Right renal pelvis (tissue), 4 donors: ENCODE results near the gene CYB5D1. TPM values are rescaled to one million over a fixed set of nuclear protein-coding genes. Genes with fewer than 3 reads are reported as not detected.

Source experiments
- DNase-seq, 4 donors: peaks; one replicate each; pipeline ENCODE4 v3.0.0-alpha.2; 2013; ENCODE audit warnings: low read depth in 4 of 4, low spot score in 3 of 4, missing footprints in 1 of 4
- polyA plus RNA-seq, 4 donors: library from polyadenylated mRNA; unstranded; fragments of 120-200 nt; gene quantifications; one replicate each; pipeline ENCODE4 v1.2.1, GENCODE V29; 2013; ENCODE audit not compliant: insufficient read length in 4 of 4

Gene CYB5D1
- polyA plus RNA-seq, 4 donors = 21.7 to 26.4 (median 24.3) TPM

DNA sequence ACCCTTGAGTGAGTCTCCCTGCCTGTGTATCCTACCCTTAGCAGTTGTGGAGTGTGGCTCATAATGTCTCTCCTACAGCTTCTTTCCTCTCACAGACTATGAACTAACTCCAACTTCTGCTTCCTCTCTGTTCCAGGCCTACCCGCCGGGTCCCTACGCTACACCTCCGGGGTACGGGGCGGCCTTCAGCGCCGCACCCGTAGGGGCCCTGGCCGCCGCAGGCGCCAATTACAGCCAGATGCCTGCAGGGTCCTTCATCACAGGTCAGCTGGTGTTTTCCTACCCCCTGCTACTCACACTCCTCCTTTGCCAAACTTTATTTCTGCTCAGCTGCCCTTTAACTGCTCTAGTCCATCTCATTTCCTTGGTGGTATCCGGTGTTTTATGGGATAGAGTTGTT, 52.9 kb downstream of the CYB5D1 start:
- no peak for DNase-seq

GRCh38 chr17:7911116-7911515, 53.3 kb downstream of the CYB5D1 start:
- no peak for DNase-seq

Other genes starting within 250 kb of the CYB5D1 start
- gene FXR2, start 243.1 kb upstream of the CYB5D1 start, polyA plus RNA-seq = 10 to 100 TPM; 46.5 to 54.2 (median 46.9) TPM
- gene SAT2, start 230.2 kb upstream of the CYB5D1 start, polyA plus RNA-seq = 100 to 1,000 TPM; 124 to 145 (median 139) TPM
- 1 to 10 TPM; 3.5 to 5.7 (median 4.0) TPM for gene SHBG, start 227.9 kb upstream of the CYB5D1 start, polyA plus RNA-seq
- 10 to 100 TPM; 18.6 to 26.1 (median 21.2) TPM for gene ATP1B2, start 207.1 kb upstream of the CYB5D1 start, polyA plus RNA-seq
- gene TP53, start 170.5 kb upstream of the CYB5D1 start, polyA plus RNA-seq = 10 to 100 TPM; 69.4 to 74.4 (median 70.7) TPM
- gene WRAP53, start 169.5 kb upstream of the CYB5D1 start, polyA plus RNA-seq = 10 to 100 TPM; 12.7 to 16.3 (median 14.2) TPM
- gene EFNB3, start 152.8 kb upstream of the CYB5D1 start, polyA plus RNA-seq = 10 to 100 TPM; 19.0 to 29.4 (median 23.6) TPM
- under 1 TPM; 0.28 to 0.45 (median 0.37) TPM for gene DNAH2, start 140.3 kb upstream of the CYB5D1 start, polyA plus RNA-seq
- 10 to 100 TPM; 21.8 to 28.1 (median 22.8) TPM for gene KDM6B, start 23.8 kb upstream of the CYB5D1 start, polyA plus RNA-seq
- 10 to 100 TPM; 24.2 to 29.6 (median 28.4) TPM for gene TMEM88, start 2.9 kb upstream of the CYB5D1 start, polyA plus RNA-seq
- gene NAA38, start 444 bp upstream of the CYB5D1 start, polyA plus RNA-seq = 100 to 1,000 TPM in 1 of 4 donors, 10 to 100 TPM in 3; 74.9 to 109 (median 81.6) TPM
- 100 to 1,000 TPM; 149 to 161 (median 157) TPM for gene CHD3, start 30.8 kb downstream of the CYB5D1 start, polyA plus RNA-seq
- 1 to 10 TPM; 4.4 to 5.7 (median 4.6) TPM for gene RNF227, start 58.3 kb downstream of the CYB5D1 start, polyA plus RNA-seq
- gene KCNAB3, start 71.9 kb downstream of the CYB5D1 start, polyA plus RNA-seq = 10 to 100 TPM in 2 of 4 donors, 1 to 10 TPM in 2; 9.6 to 11.5 (median 10.4) TPM
- 100 to 1,000 TPM; 129 to 157 (median 142) TPM for gene TRAPPC1, start 73.9 kb downstream of the CYB5D1 start, polyA plus RNA-seq
- gene CNTROB, start 74.2 kb downstream of the CYB5D1 start, polyA plus RNA-seq = 10 to 100 TPM; 47.3 to 56.2 (median 54.1) TPM
- under 1 TPM in 3 of 4 donors, not detected in 1; 0.35 to 0.56 (median 0.37) TPM for gene GUCY2D, start 144.6 kb downstream of the CYB5D1 start, polyA plus RNA-seq
- 1 to 10 TPM in 3 of 4 donors, under 1 TPM in 1; 0.91 to 1.9 (median 1.3) TPM for gene ALOX15B, start 181.1 kb downstream of the CYB5D1 start, polyA plus RNA-seq
- 1 to 10 TPM in 1 of 4 donors, under 1 TPM in 3; 0.62 to 1.1 (median 0.71) TPM for gene ALOX12B, start 229.7 kb downstream of the CYB5D1 start, polyA plus RNA-seq